Superior temporal gyrus (tissue), 1 donor: ENCODE measurements around the gene WDR48.

ENCODE experiments used
- DNase-seq: peaks from one replicate; pipeline ENCODE4 v3.0.0-alpha.2; 2016; ENCODE audit errors: extremely low spot score

WDR48 gene

DNA sequence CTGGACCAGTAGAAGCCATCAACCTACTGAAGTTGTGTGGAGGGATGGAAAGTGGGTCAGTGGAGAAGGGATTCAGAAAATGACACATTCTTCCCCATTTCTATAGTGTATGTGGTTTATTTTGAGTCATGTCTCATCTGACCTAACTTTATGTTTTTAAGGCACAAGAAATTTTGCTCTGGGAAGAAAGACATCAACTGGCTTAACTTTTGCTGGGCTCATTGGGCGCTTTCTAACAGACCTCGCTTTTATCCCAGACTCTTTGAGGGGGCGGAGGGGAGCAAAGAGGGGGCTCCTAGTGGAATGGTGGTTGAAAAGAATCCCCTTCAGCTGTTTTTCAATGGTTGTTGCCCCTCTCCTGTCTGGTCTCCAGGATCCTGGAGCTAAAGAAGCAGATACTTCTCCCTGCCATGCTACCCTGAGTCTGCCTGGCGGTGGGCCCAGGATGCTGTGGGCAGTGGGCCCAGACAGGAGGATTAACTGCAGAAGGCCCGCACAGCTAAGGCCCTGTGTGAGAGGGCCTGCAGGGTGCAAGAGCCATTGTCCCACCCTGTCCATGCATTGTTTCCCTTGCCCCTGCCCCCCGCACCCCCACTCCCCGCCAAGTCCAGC lies 87.1 kb downstream of the WDR48 start:
- no peak for DNase-seq

DNA sequence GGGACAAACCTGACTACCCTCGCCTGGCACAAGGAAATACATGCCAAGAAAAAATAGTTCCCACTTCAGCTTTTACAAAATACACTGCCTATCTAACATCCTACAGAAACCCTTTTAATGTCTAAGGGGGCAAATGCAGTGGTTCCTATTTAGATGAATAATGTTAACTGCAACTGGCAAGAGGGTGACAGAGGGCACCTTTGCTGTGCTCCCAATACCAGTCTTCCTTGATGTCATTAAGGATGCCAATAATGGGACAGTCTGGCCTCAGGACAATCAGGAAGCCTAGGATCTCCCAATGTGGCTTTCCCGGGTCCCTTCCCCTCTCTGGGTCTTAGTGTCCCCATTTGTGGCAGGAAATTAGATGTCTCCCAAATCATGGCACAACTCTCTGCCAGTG lies 87.6 kb downstream of the WDR48 start:
- DNase-seq, result no peak

DNA sequence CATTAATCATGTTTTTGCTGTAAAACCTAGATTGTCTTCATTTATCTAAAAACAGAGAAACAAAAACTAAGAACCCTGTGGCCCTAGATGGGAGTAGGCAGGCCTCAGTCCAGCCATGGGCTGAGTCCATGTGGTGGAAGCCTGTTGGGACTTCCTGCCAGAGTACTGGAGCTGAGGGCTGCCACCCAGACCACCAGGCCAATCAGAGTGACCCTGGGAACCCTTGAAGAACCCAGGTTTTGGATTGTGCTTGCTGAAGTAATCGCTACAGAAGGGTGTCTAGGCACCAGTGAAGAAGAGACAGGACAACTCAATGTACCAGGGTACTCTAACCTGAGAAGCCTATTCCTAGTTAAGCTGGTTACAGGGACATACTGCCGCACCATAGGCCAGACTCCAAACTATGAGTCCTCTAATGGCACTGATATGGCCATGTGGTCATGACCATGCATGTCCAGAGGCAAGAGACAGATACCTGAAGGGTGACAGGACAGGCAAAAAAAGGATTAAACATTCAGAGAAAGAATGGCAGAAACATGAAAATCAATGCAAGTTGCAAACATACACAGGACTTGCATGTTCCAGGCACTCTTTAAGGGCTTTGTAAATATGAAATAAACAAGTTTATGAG lies 88.6 kb downstream of the WDR48 start:
- no peak for DNase-seq

DNA sequence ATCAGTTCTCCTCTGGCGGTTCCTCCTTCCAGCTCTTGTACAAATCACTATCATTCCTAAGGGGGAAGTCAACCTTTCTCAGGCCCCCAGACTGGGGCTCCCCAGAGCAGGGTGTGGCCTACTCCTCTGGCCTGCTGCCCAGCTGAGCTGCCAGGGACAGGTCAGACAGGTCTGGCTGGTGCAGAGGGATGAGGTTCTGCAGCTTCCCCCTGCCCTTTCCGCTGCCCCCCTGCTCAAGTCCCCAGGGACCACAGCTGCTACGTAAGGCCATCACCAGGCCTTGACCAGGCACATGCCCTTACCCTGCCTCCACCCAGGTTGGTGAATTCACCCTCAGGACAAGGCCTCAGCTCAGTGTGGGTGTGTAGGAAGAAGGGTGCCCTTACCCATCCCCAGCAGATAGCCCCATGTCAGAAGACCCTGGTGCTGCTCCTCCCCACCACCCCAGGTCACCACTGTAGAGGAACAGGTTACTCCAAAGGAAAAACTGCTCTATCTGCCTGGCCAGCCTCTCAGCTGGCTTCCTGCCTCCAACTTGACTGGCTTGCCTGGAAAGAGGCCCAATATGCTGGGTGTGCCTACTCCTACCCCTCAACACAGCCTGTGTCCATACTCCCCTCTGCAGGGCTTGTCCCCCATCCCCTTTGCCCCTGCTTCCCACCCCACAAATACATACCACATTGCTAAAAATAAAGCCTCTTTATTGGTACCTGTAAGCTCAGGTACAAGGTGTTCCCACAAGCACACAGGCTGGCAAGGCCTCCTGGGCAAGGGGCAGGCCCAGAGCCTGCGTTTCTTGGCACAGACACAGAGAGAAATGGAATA lies 89.6 kb downstream of the WDR48 start:
- no peak for DNase-seq

DNA sequence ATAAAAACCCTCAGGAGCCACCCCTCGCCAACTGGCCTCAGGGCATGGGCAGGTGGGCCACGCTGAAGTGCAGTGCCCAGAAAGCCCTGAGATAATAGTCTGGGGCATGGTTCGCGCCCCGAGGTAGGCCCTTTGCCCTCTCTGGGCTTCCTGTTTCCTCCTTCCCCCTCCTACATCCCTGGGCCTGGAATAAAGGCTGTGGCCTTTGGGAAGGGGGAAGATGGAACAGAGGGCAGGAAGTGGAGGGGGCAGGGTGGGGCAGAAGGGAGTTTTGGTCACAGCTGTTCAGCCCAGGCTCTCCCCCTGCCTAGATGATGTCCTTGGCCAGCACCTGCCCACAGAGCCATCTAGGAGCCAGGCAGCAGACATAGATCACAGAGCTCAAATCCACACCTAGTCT lies 90.3 kb downstream of the WDR48 start:
- DNase-seq, result no peak

DNA sequence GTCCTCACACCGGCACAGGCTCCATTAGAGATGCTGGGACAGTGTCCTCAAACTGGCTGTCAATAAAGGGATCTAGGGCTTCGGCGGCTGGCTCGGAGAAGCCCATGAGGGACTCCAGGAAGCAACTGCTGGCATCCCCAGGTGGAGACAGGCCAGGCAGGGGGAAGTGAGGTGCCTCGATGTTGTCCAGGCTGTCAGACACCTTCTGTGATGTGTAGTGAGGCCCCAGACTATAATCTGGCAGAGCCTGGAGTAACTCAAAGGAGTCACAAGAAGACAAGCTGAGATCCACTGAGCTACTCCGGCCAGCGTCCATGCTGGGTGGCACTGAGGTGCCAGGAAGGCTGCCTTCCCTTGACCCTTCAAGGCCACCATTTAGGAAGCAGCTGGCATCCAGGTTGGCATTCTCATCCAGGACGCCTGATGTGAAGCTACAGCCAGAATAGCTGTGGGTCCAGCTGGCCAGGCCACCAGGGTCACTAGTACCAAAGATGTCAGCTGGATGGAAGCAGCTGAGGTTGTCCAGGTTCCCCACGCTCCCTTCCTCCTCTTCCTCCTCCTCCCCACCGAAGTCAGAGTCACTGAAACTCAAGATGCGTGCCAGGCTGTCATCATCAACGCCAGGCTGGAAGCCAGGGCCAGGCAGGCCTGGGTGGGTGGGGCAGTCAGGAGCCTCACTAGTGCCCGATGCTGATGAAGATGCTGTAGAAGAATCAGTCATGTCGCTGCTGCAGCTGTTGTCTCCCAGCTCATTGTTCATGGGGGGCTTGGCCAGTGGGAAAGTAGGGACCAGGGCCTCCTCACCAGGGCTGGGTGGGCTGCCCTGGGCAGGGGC lies 91.5 kb downstream of the WDR48 start:
- no peak for DNase-seq

DNA sequence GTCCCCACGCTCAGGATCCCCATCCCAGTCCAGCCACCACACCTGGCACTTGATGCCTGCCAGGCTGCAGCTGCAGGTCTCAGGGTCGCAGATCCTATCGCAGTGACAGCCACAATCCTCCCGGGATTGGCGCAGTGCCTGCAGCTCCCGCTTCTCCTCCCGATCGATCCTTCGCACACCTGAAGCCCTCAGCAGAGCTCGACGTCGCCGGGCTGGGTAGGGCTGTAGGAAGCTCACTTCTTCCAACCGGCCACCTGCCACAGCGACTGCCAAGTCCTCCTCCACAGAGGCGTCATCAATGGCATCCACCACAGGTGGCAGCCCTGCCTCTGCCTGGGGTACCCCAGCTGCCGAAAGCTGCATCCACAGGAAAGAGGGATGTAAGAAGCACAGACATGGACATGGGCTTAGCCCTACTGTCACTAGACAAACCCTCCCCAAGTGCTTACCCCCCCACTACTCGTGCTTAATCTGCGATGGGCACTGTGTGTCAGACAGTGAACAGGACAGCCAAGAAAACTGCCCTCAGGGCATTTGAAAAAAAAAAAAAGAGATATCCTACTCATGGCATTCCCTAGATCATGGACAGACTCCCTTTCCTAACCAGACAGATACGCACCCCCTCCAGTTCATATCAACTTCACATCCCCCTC lies 92.4 kb downstream of the WDR48 start:
- DNase-seq, result no peak

DNA sequence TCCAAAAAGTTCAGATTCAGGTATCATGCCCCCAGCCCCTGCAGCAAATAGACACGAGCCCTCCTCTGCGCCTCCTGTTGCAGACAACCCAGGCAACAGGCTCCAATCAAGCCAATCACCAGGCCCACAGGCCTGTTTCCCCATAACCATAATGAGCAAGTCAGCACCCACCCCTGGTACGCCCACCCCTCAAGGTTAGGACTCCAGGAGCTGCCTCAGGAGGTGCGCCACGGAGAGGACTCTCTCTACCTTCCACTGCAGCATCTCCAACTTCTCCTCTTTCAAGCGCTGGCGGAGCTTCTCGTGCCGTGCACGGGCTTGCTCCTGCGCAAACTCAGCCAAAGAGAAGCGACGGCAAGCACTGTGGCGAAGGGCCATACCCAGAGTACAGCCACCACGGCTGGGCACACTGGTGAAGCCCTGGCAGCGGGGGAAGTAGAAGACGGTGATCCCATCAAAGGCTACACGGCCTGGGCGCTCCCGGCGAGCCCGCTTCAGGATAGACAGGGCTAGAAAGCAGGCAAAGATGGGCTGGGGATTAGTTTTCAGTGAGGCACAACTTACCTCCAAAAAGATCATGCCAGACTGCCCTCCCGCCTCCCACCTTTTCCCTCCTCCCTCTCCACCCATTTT lies 93.0 kb downstream of the WDR48 start:
- no peak for DNase-seq

DNA sequence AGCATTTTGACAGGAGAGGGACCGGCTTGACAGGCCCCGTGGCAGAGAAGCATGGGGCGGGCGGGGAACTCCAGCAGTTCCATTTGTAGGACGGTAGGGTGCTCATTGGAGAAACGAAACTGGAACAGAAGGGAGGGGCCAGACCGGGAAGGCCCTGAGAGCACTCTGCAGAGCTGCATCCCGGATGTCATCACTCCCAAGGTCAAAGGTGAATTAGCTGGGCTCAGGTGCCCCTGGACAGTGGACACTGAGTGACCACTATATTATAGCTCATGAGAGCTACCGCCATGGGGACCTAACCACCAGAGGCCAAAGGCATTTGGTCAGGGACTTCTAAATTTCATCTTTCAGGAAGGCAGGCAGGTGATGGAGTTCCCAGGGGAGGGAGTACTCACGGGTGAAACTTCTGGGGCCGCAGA lies 94.3 kb downstream of the WDR48 start:
- no peak for DNase-seq
